Stimulated activated CD8-positive, alpha-beta memory T cell treated with anti-CD3 and anti-CD28 coated beads, Interleukin-4, amount 100 ng/mL, for 4 hours (primary cell): ENCODE measurements around the gene FAM78B.

Experiments used
- DNase-seq, 2 donors: peaks; one replicate each; pipeline ENCODE4 v3.0.0-alpha.2; 2020; ENCODE audit warnings: low read depth in 2 of 2, low spot score in 1 of 2

Gene FAM78B

DNA sequence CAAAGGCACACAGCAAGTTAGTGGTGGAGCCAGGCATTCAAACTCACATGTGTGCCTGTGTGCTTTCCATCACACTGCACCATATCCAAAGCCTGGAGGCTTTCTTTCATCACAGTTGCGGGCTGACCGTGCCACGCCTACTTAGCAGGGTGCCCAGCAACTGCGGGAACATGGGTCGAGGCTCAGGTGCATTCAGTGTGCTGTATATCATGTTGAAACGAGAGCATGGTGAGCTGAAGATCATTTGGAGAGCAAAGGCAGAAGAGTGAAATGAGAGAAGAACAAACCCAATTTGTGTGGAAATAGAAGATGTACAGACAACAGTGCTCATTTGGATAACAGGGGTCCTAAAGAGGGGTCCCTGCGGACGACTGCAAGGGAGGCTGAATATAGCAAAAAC lies 46.5 kb downstream of the FAM78B start:
- DNase-seq, result no peak

DNA sequence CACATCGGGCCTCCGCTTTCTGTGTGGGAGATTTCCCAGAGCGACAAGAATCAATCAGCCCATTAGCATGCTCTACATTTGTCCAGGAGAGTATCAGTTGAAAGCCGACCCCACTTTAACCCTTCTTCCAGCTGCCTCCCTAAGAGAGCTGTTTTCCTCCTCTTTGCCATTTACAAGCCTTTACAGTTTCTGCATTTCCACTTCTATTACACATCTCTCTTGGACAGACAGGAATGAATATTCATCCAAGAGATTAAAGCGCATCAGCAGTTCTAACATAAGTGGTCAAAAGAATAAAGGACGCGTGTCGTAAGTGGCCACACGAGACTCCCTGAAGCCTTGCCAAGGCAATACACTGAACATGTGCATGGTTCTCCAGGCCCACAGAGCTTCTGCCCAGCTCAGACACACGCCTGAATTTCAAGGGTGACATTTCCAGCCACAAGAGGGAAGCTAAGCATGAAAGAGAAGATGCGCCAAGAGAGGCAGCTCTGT lies 47.3 kb downstream of the FAM78B start:
- DNase-seq, result no peak

DNA sequence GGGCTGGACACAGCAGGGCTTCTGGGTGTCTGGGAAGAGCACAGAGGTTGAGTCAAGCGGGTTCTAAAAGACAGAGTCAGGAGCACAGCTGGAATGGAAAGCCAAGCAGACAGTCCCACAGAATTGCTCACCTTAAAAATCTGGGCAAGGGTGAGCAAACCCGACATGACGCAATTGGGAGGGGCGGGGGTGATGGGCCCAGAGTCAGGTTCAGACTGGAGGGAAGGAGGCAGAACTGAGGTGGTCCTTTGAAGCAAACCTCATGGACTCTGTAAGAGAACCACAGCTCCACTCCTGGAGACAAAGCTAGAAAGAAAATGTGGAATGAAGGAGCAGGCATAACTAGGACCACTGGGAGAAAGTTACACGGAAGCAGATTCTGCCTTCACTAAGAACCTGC lies 49.0 kb downstream of the FAM78B start:
- DNase-seq, result no peak

DNA sequence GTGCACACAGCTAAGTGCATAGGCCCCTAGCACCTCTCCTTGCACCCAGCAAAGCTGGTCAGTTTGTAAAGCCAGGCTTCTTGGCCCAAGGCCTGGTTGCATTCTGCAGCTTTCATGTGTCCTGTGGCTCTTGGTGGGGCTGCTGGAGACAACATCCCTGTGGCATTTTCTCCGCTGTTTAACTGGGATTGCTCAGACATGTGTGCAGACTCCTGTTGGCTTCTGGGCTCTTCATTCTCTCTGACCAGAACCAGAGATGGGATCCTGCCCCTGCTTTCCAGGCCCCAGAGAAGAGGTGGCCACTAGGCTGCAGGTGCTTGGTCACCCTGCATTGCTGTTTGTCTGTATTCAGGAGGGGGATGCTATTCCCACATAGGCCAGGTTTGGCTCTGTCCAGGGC lies 50.8 kb downstream of the FAM78B start:
- no peak for DNase-seq

DNA sequence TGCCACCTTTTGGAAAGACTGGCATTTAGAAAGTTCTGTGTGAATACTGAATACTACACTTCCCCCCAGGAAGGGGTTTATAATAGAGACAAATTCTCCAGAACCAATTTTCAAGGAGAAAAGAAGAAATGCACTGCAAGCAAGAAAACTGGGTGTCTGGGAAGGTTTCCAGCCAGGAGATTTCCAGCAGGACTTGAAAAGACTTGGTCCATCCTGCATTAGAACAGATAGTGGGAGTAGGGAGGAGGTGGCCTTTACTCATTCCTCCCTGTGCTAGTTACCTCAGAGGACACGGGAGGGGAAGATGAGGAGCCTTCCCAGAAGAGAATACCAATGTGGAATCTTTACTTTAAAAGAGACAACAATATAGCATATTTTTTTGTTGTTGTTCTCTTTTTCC lies 52.4 kb downstream of the FAM78B start:
- DNase-seq, result no peak

DNA sequence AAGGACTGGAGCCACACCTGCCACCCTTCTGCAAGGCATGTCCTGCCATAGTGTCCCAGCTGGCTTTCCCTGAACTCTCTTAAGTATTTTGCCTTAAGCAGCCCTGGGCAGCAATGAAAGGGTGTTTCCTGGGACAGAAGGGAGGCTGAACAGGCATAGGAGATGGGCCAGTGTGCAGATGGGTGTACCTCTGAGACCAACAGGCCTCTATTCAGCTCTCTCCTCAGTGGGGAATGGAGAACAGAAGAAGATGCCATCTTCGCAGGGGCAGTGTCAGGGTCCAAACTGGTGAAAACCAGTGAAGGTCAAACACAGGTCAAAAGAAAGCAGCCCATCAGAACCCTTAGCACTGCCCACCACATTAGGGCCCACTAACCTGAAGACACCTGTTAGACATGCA lies 53.2 kb downstream of the FAM78B start:
- DNase-seq, result no peak

DNA sequence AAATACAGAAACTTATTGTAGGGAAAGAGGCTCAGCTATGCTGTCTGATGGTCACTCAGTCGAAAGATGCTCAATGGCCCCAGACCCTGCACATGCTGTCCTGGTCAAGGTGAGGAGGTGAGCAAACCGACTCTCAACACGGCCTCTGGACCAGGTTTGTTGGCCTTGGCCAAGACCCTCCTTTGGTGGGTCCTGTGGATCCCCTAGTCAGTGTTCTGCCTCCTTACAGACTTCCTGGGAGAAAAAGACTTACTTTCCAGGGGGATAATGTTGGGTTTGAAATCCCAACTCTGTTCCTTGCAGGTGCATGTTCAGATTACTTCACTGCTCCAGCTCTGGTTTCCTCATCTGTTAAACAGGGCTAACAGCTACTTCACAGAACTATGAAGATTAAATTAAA lies 53.8 kb downstream of the FAM78B start:
- no peak for DNase-seq

DNA sequence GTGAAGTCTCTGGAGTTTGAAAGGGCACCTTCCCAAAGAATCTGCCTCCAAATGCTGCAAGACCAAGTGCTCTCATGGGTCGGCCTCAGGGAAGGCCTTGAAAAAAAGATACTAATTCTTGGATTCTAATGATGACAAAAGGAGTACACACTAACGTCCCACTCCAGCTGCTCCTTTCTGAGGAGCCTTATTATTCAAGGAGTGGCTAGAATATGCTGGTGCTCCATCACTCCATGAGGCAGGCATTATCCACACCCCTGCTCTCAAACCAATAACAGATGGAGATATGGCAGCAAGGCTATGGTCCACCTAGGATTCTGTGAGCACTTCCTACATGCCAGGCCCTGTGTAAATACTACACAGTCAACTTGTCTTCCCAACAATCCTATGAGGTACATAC lies 54.4 kb downstream of the FAM78B start:
- no peak for DNase-seq

DNA sequence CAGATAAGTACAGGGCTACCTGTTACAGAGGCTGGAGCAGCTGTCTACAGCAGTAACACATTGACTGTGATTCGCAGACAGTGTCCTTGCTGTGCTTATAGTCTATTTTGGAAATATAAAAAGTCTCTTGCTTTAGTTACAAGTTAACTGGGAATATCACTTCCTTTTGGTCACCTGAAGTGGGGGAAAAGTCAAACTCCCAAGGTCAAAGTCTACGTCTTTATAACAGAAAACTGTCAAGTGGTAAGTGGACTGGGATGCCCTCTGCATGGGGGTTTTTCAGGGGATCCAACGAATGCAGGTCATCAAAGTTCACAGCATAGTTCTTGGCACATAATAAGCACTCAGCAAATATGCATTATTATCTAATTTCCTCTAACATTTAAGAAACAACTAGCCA lies 55.4 kb downstream of the FAM78B start:
- no peak for DNase-seq

DNA sequence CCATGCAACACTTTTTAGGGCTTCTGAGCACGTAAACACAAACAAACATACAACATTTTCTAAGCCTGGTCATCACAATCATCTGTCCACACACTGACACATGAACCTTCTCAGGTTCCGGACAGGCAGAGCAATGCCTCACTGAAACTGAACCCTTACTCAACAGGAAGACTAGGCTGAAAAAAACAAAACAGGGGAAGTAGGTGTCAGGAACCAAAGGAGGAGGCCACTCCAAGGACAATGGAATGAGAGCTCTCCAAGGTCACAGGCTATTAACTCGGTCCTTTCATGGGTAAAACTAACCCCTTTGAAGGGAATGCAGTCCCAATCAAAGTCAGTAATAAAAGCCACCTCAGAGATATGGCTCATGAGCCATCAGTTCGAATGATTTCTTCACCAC lies 76.6 kb downstream of the FAM78B start:
- no peak for DNase-seq

DNA sequence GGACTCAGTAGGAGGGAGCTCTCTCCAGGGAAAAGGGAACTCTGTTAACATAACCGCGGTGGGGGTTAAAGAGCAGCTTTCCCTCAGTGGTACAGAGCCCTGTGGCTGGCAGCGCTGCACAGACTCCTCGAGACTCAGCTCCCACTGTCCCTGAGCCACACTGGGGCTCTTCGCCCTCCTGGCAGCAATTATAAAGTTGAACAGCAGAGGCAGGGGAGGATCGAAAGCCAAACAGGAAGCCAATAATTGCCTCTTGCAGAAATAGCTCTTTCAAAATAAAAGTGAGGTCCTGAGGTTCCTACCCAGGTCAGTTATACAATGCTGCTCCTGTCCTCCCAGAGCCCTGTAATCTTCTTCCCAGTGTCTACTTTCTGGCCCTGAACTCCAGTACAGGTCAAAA lies 77.0 kb downstream of the FAM78B start:
- DNase-seq, result no peak

DNA sequence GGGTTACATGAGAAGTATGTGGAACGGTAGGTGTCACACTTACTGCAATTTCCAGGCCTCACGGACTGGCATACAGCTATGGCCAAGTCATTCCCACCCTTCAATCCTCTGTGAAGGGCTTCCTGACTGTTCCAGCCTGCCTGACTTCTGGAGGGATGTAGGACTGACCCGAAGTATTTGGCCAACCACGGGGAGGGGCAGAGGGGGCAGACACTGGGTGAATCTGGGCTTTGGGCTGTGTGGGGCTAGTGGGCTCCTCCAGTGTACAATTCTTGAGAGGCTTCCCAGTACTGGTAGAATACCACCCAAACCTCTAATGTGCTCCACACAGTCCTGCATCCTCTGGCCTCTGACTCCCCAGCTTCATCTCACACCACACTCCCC lies 78.2 kb downstream of the FAM78B start:
- DNase-seq, result no peak

DNA sequence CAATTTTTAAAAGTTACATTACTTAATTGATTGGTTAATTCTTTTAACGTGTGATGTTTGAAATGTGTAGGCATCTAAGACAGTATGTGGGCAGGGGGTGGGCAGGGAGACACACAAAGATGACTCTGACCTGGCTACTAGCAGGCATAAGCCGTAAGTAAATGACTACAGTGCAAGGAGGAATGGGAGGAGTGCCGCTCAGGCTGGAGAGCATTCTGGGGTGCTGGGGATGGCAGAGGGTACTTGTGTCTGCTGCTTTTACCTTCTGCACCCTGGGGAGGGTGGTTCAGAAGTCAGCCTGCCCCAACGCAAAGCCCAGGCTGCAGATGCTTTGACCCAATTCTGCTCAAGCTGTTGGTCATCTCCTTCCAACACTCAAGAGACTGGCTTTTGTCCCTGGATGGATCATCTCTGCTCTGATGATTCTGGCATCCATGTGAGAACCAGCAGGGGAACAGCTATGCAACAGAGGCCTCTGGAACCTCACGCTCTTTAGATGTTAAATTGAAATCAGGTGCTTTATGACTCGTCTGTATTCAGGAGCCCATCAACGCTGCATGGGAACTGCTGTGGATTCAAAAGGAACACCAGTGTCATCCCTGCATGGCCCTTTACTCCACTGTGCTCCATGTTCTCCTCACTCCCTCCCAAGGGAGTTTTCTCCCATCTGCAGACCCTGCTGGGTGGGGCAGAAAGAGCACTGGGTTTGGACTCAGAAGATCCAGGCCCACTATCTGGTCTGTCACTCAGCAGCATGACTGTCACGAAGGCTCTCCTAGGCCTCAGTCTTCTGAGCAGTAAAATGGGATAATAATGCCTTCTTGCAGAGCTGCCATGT lies 78.8 kb downstream of the FAM78B start:
- DNase-seq, result no peak

DNA sequence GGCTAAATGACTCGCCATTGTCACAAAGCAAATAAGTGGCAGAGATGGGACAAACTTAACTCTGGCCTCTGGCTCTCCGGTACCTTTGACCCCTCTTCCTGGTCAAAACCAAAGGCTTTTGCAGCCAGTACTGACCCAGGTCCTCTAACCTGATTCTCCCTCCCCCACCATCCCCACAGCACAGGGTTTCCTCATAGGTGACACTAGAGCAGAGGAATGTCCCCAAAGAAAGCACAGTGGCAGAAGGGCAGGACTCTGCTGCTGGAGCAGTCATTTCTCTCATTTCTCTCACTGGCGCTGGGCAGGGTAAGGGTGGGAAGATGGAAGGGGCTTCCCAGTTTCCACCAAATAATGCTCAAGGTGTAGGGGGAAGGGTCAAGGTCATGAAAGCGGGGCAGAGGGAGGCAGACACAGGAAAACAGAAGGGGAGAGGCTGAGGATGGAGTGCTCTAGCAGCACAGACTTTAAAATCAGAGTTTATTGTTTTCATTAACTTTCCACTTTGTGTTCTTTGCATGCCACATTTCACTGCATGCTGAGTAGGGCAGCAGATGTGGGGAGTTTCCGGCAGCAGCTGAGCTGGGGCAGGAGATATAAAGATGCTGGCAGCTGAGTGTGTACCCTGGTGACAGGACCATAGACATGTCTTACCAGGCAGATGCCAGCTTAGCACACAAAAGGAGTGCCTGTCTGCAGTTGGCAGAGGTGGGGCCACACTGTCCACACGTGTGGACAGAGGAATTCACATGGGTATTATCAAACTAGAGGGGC lies 80.5 kb downstream of the FAM78B start:
- DNase-seq, result no peak

DNA sequence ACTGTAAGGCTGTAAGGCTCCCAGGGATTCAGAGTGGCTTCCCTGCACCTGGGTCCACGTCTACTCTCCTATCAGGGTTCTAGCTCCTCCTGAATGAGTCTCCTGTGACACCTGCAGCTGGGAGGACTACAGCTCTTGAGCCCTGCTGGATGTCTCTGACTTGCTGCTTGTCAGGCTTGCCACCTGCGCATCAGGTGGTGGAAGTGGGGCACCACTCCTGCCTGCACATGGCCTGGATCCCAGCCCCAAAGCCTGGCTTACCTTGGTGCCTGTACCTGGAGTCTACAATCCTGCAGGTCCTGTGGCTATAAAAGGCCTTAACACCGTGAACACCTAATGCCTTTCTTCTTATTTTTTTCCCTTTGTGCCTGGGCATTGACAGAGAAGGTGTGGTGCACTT lies 82.2 kb downstream of the FAM78B start:
- no peak for DNase-seq

DNA sequence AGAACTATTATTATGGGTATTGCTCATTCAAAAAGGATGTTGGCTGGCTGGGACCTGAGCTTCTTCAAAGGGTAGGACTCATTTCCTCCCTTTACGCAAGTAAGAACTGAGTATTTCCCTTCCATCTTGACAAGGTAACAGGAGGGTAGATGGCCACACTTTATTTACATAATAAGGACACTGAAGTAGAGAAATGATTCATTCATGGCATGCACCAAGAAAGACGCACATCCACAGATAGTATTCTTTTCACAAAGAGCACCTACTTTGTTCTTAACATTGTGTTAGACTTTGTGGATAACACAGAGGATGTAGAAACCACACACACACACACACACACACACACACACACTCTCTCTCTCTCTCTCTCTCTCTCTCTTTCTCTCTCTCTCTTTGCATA lies 82.9 kb downstream of the FAM78B start:
- no peak for DNase-seq

DNA sequence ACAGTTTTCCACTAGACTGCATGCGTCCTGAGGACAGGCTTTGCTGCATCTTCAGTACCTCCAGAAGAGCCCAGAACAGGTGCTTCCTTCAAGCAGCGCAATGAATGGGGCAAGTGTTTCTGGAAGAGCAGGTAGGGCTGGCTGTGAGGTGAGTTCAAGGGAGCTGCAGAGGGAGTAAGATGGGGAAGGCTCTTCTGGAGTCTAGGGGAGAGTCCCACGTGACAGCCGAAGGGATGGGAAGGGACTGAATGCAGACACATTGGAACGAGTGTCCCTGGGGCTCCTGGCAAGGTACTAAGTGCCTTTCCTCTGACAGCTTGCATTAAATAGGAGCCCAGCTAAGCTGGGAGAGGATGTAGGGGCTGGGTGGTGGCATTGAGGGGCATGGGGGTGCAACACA lies 84.2 kb downstream of the FAM78B start:
- no peak for DNase-seq

DNA sequence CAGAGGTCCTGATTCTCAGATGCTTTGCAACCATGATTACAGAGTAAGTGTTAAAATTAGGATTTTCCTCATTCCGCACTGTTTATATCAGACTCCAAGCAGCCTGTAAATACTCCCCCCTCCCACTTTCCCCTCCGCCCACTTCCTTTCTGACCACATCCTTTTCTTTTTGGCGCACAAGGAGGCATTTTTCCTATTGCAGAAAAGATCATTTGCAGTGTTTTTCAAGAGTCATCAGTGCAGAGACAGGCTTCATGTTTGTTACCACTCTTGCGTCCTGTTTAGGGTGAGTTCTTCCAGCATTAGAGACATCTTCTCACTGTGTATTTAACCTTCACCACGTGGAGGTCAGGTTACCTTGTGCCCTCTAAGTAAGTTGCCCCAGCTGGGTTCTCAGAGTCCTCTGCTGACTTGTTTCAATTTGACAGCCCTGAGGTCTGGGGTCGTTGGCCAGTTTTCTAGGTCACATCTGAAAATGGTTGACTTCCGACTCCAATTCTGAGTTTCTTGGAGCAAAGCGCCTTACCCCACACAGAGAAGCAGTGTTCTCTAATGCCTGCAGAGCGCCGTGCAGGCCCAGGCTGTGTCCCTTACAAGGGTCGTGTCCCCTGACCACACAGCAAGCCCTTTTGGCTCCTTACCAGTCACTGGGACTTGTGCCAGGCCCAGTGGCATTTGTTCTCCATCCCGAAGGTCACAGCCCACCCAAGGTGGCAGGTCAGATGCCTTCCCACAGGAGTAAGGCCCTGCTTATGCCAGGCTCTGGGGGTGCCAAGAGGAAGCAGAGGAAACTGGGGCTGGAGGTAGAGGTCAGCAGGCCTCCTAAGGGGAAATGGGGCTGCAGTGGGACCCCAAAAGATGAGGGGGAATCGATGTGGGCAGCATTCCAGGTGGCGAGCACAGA lies 85.6 kb downstream of the FAM78B start:
- DNase-seq, result no peak

DNA sequence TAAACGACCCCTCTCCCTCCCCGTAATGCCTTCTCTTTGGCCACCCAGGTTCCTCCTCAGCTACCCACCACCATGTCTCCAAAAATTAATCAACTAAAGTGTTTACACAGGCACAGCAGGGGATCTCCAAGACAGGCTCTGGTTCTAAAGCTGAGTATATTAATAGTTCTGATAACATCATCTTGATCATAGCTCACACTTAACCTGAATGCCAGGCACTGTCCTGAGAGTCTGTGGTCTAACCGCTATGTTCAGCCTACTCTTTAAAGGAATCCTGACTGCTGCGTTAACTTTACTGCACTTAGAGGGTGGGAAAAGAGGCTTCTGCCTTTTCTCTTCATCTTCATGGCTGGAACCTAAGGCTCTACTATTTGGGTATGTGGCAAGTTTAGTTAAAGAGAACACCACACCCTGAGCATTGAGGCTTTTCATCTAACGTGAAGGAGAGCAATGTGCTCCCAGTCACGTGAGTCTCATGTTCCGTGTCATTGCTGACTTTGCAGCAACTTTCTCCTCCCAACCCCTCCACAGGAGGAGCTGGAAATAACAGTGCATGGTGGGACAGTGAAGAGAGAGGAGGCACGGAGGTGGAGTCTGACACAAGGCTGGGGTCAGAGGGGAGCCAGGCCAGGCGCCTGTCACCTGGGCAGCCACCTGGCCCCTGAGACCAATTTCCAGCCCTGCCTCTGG lies 86.4 kb downstream of the FAM78B start:
- no peak for DNase-seq

DNA sequence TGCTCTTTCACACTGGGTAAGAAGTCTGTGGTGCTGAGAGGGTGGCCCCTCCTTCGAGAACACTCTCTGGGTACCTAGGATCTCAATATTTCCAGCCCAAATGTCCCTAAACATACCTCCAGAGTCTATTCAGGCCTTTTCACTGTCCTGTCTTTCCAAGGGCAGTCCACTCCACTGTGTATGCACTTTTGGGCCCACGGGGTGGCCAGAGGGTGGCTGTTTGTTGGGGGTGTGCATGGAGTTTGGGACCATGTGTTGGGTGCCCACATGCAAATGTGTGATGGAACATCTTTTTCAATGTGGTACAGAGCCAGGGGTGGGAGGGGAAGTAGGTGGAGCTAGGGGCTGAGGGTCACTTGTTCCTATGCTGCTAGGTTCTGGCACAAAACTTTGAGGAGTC lies 87.5 kb downstream of the FAM78B start:
- no peak for DNase-seq

DNA sequence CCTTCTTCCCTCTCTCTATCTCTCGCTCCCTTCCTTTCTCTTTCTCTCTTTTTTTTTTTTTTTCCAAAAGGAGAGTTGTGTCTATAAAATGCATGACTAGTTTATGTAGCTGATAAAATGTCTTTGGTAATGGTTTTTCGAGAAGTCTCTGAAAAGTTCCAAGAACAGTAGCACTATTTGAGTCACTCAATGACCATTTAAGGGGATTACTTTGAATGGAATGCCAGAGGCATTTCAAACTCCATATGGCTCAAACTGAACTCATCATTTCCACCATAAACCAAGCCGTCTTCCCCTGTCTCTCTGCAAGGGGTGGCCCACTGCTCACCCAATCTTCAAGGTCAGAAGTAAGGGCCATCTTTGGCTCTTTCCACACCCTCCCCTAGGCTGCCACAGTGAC lies 93.3 kb downstream of the FAM78B start:
- DNase-seq, result no peak
